ENCODE measurements around the gene MYH9. TPM values are rescaled to one million over a fixed set of nuclear protein-coding genes. Genes with fewer than 3 reads are reported as not detected.

The MYH9 gene
- total RNA-seq, 4 donors from 2014 or later = 284 to 323 (median 294) TPM

DNA sequence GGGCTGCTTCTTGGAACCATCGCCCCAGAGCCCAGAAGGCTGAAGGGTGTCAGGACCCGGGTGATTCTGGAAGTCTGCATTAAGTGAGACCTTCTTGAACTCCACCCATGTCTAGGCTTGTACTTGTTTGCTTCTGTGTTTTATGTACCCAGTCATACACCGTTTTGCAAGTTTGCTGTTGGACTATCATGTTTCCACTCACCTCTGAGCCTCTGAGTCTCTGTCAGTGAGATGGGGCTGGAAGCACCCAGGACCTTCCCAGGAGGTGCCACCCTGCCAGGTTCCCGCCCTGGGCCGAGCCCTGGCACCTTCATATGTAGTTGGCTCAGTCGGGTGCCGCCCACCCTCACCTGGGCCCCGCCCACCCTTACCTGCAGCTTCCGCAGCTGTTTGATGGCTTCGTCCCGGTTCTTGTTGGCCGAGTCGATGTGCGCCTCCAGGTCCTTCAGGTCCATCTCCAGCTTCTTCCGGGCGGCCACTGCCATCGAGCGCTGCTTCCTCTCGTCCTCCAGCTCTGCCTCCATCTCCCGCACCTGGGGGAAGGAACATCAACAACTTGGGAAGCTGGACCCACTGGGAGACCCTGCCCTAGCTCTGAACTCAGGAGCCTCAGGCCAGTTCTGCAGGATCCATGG is 99.8 kb downstream of the MYH9 start:
- no peak for DNase-seq (ENCODE audit: low spot score in 2 of 2)
- WGBS = 68% methylated on average over 19 of the region's 20 CpGs
- peaks cover 91% of the 10 kb centered on the region for H3K36me3 ChIP-seq
- no peak overlapping the region for H3K27ac ChIP-seq
- H3K4me3 ChIP-seq = no peak overlapping the region
- H3K27me3 ChIP-seq = no peaks in the 10 kb centered on the region
- no peaks in the 10 kb centered on the region for H3K9me3 ChIP-seq
- peaks cover 23% of the 10 kb centered on the region for H3K4me1 ChIP-seq
- no peak for TF ChIP-seq POLR2AphosphoS5 (IDR thresholded peaks at IDR 0.05)
- no peak for TF ChIP-seq POLR2A (IDR thresholded peaks at IDR 0.05)
- TF ChIP-seq, protein P1, sequence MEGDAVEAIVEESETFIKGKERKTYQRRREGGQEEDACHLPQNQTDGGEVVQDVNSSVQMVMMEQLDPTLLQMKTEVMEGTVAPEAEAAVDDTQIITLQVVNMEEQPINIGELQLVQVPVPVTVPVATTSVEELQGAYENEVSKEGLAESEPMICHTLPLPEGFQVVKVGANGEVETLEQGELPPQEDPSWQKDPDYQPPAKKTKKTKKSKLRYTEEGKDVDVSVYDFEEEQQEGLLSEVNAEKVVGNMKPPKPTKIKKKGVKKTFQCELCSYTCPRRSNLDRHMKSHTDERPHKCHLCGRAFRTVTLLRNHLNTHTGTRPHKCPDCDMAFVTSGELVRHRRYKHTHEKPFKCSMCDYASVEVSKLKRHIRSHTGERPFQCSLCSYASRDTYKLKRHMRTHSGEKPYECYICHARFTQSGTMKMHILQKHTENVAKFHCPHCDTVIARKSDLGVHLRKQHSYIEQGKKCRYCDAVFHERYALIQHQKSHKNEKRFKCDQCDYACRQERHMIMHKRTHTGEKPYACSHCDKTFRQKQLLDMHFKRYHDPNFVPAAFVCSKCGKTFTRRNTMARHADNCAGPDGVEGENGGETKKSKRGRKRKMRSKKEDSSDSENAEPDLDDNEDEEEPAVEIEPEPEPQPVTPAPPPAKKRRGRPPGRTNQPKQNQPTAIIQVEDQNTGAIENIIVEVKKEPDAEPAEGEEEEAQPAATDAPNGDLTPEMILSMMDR (IDR thresholded peaks at IDR 0.05) = no peak
- TF ChIP-seq EP300 (IDR thresholded peaks at IDR 0.05) = no peak

DNA sequence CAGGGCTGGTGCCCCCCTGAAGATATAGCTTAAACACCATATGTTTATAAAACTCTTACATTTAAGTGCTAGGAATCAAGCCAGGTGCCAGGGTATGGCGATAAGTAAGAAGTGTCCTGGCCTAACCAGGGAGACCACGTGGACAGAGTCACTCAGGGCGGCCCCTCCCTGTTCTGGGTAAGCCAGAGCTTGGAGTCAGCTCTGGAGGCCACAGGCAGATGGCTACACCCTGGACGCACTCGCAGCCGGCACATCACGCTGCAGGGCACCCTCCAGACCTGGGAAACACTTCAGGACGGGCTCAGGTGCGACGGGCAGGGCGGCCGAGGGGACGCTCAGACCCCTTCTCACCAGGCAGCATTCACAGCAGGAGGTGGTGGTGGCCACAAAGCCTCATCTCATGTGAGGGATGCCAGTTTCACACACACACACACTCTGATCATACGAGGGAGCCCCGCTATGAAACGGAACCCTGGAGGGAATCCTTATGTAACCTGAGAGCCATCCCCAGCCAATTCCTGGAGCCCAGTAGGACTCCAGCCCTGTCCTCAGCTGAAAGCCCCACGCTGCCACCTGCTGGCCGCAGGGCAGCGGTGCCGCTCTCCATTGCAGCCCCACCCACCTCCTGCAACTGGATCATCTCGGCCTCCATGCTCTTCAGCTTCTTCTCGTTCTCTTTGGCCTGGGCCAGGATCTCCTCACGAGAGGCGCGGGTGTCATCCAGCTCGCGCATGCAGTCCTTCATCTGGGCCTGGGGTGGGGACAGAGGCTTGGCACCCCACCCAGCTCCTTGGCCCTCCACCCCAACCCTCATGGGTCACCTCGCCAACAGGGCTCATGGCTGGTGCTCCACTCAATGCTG is 101.4 kb downstream of the MYH9 start:
- no peaks in the 10 kb centered on the region for H3K27me3 ChIP-seq
- TF ChIP-seq POLR2AphosphoS5 (IDR thresholded peaks at IDR 0.05) (no peak), EP300 (IDR thresholded peaks at IDR 0.05) (no peak), POLR2A (IDR thresholded peaks at IDR 0.05) (peak in 1 of 2 donors; percentile 14)
- TF ChIP-seq, protein P1 (IDR thresholded peaks at IDR 0.05) = peak; percentile 92 to 96
- WGBS = 46% methylated on average over 20 of the region's 28 CpGs
- H3K36me3 ChIP-seq = peaks cover 93% of the 10 kb centered on the region
- peak overlapping the region; percentile 39 for H3K27ac ChIP-seq
- H3K9me3 ChIP-seq = no peaks in the 10 kb centered on the region
- no peak for DNase-seq (ENCODE audit: low spot score in 2 of 2)
- H3K4me1 ChIP-seq = peaks cover 23% of the 10 kb centered on the region
- H3K4me3 ChIP-seq = no peak overlapping the region

DNA sequence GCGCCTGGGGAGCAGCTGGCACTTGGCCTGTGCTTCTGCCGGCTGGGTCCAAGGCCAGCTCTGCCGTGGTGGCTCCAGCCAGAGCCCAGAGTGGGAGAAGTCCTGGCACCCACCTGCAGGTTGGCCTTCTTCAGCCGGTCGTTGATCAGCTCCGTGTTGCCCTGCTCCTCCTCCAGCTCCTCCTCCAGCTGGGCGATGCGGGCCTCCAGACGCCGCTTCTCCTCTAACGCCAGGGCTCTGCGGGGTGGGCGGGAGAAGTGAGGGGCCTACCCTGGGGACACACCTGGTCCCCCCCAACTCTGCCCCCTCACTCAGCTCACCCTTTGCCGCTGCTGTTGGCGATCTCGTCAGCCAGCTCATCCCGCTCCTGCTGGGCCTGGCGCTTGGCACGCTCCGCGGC is 102.2 kb downstream of the MYH9 start:
- DNase-seq (ENCODE audit: low spot score in 2 of 2) = no peak
- Histone ChIP-seq H3K4me1 (peaks cover 23% of the 10 kb centered on the region), H3K36me3 (peaks cover 94% of the 10 kb centered on the region), H3K27me3 (no peaks in the 10 kb centered on the region), H3K9me3 (no peaks in the 10 kb centered on the region), H3K4me3 (no peak overlapping the region), H3K27ac (peak overlapping the region; percentile 39)
- 75% methylated on average over 9 of the region's 21 CpGs for WGBS
- TF ChIP-seq EP300 (IDR thresholded peaks at IDR 0.05) = no peak
- no peak for TF ChIP-seq POLR2A (IDR thresholded peaks at IDR 0.05)
- TF ChIP-seq, protein P1 (IDR thresholded peaks at IDR 0.05) = no peak

DNA sequence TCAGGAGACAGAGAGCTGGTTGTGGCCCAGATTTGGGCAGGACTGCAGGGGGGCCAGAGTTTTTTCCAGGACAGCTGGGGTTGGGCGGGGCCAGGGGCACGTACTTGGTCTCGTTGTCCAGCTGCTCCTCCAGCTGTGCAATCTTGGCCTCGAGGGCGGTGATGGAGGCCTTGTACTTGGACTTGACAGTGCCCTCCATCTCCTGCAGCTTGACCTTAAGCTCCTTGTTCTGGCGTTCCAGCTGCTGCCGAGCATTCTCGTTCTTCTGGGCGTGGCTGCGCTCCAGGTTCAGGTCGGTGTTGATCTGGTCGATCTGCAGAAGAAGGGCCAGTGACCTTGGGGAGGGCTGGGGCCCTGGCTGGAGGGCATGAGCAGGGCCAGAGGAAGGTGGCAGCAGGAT is 102.8 kb downstream of the MYH9 start:
- peaks cover 94% of the 10 kb centered on the region for H3K36me3 ChIP-seq
- peak overlapping the region; percentile 39 for H3K27ac ChIP-seq
- no peaks in the 10 kb centered on the region for H3K9me3 ChIP-seq
- WGBS = 84% methylated on average over 10 of the region's 12 CpGs
- no peaks in the 10 kb centered on the region for H3K27me3 ChIP-seq
- DNase-seq (ENCODE audit: low spot score in 2 of 2) = no peak
- H3K4me1 ChIP-seq = peaks cover 23% of the 10 kb centered on the region
- H3K4me3 ChIP-seq = no peak overlapping the region
- no peak for TF ChIP-seq POLR2AphosphoS5 (IDR thresholded peaks at IDR 0.05)
- no peak for TF ChIP-seq POLR2A (IDR thresholded peaks at IDR 0.05)
- no peak for TF ChIP-seq EP300 (IDR thresholded peaks at IDR 0.05)
- TF ChIP-seq, protein P1 (IDR thresholded peaks at IDR 0.05) = no peak

DNA sequence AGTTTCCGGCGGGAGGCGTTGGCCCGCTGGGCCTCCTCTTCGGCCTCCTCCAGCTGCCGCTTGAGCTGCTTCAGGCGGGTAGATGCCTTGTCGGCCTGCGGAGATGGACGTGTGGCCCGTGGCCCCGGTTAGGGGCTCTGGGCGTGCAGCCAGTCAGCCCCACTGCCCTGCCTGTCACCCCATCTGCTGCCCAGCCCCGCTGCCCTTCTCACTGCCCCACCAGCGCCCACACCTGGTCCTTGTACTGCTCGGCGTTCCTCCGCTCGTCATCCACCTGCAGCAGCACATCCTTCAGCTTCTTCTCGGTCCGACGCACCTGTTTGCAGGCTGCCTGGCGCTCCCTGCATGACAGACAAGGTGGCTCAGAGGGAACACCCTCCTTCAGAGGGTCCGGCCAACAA is 103.6 kb downstream of the MYH9 start:
- TF ChIP-seq POLR2A (IDR thresholded peaks at IDR 0.05) = no peak
- TF ChIP-seq POLR2AphosphoS5 (IDR thresholded peaks at IDR 0.05) = no peak
- TF ChIP-seq, protein P1 (IDR thresholded peaks at IDR 0.05) = no peak
- TF ChIP-seq EP300 (IDR thresholded peaks at IDR 0.05) = no peak
- Histone ChIP-seq H3K36me3 (peaks cover 86% of the 10 kb centered on the region), H3K27me3 (no peaks in the 10 kb centered on the region), H3K27ac (no peak overlapping the region), H3K4me1 (peaks cover 23% of the 10 kb centered on the region), H3K4me3 (no peak overlapping the region), H3K9me3 (no peaks in the 10 kb centered on the region)
- no peak for DNase-seq (ENCODE audit: low spot score in 2 of 2)
- 93% methylated on average over 24 of the region's 24 CpGs for WGBS
